Body of pancreas (tissue), 4 donors: ENCODE data around the gene TLCD3B. TPM values are rescaled to one million over a fixed set of nuclear protein-coding genes. Genes with fewer than 3 reads are reported as not detected.

ENCODE experiments used
- ATAC-seq: fragments of 150-250 bp; one replicate; pipeline ENCODE4 v1.9.1; 2016
- DNase-seq, 4 donors: peaks; one replicate each; pipeline ENCODE4 v3.0.0-alpha.2; 2019
- H3K27ac ChIP-seq, 4 donors: fragments of 200-600 bp; sonication (generic); 1 replicate in 3 of 4; 2 replicates in 1 of 4; pipeline versions ENCODE4 v1.5.1 to v1.6.1; 2016 to 2019; ENCODE audit warnings: mild to moderate bottlenecking in 1 of 4, mixed read lengths in 1 of 4, moderate library complexity in 1 of 4
- H3K27me3 ChIP-seq, 2 donors: fragments of 200-600 bp; sonication (generic); one replicate each; pipeline ENCODE4 v1.6.0; 2016; ENCODE audit warnings: mild to moderate bottlenecking in 1 of 2
- H3K36me3 ChIP-seq, 2 donors: fragments of 200-600 bp; sonication (generic); replicated peaks in 1 of 2; 2 replicates each; pipeline ENCODE4 v1.5.1; 2016; ENCODE audit warnings: low read depth in 2 of 2; ENCODE audit not compliant: insufficient read depth in 1 of 2
- H3K4me1 ChIP-seq: fragments of 200-600 bp; sonication (generic); one replicate; pipeline ENCODE4 v1.6.0; 2016
- H3K4me3 ChIP-seq, 2 donors: fragments of 200-600 bp; sonication (generic); 1 replicate in 1 of 2; 2 replicates in 1 of 2; pipeline ENCODE4 v1.5.1; 2016 to 2019
- H3K9me3 ChIP-seq, 3 donors: fragments of 200-600 bp; sonication (generic); 1 replicate in 2 of 3; 2 replicates in 1 of 3; pipeline ENCODE4 v1.5.1; 2016
- CTCF ChIP-seq, 7 experiments: fragments of 450-650 bp in 4 of 7; fragments of 200-600 bp in 3 of 7; sonication (generic) in 3 of 7; IDR thresholded peaks; one replicate each; pipeline ENCODE4 v1.5.1; 2016 to 2019; ENCODE audit warnings: antibody characterized with exemption in 7 of 7
- POLR2A ChIP-seq, 3 donors: fragments of 450-650 bp; IDR thresholded peaks; one replicate each; pipeline ENCODE4 v1.6.1; 2016; ENCODE audit warnings: antibody characterized with exemption in 3 of 3, mild to moderate bottlenecking in 2 of 3
- WGBS, 2 donors: methylation state at CpG; one replicate each; pipeline ENCODE4 v1.1.5; 2017; 5-methylcytosine and 5-hydroxymethylcytosine counted together
- intact Hi-C: fragments of 100-400 bp; cut with DNase I; formaldehyde crosslinking; loops from one replicate; pipeline ENCODE4 v1.15.1; 2023
- total RNA-seq, 2 donors: library from RNA; depleted of rRNA; stranded (reverse); fragments of >200 nt; gene quantifications; one replicate each; pipeline ENCODE4 v1.1.0, GENCODE V29; 2016

Gene TLCD3B, protein sequence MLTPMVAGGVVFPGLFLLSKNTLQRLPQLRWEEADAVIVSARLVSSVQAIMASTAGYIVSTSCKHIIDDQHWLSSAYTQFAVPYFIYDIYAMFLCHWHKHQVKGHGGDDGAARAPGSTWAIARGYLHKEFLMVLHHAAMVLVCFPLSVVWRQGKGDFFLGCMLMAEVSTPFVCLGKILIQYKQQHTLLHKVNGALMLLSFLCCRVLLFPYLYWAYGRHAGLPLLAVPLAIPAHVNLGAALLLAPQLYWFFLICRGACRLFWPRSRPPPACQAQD
- total RNA-seq, result not detected

- peaks cover 8% of the 10 kb centered on the region for H3K4me1 ChIP-seq
- peaks cover 0 to 21% of the 10 kb centered on the region in 2 donors for H3K27me3 ChIP-seq
- intact Hi-C loops, result no loop called here
- no peak within 1 kb of the TSS for H3K4me3 ChIP-seq
- WGBS, 2 donors, result 1 to 2% methylated on average over 12 to 23 of the region's 27 CpGs
- no peaks in the 10 kb centered on the region for H3K9me3 ChIP-seq
- H3K36me3 ChIP-seq, result no peaks in the 10 kb centered on the region
- DNase-seq (no peak), ATAC-seq (no peak)
- no peak within 1 kb of the TSS for H3K27ac ChIP-seq
- TF ChIP-seq POLR2A (IDR thresholded peaks at IDR 0.05) (no peak), CTCF (IDR thresholded peaks at IDR 0.05) (no peak)
These were observed at the start of gene TLCD3B for GRCh38 chr16:30030841-30031413. TLCD3B (minus strand) TSS chr16:30031271; CDS start chr16:30030527, 744 bp downstream.

- intact Hi-C loops, result no loop called here
- Histone ChIP-seq H3K4me3 (no peak overlapping the region), H3K27ac (no peak overlapping the region), H3K27me3 (no peaks in the 10 kb centered on the region), H3K4me1 (peaks cover 37% of the 10 kb centered on the region), H3K9me3 (no peaks in the 10 kb centered on the region), H3K36me3 (peaks cover 0 to 23% of the 10 kb centered on the region in 2 donors)
- 91 to 94% methylated on average over 5 to 7 of the region's 7 CpGs for WGBS, 2 donors
- TF ChIP-seq POLR2A (IDR thresholded peaks at IDR 0.05) (no peak), CTCF (IDR thresholded peaks at IDR 0.05) (no peak)
- DNase-seq (no peak), ATAC-seq (no peak)
These were observed 48.4 kb upstream of the TLCD3B start for GRCh38 chr16:30079480-30079879.

- Histone ChIP-seq H3K27ac (no peak overlapping the region), H3K4me1 (peaks cover 37% of the 10 kb centered on the region), H3K36me3 (peaks cover 0 to 16% of the 10 kb centered on the region in 2 donors), H3K27me3 (no peaks in the 10 kb centered on the region), H3K4me3 (no peak overlapping the region), H3K9me3 (no peaks in the 10 kb centered on the region)
- DNase-seq, result no peak
- whole genome bisulfite sequencing, 2 donors, result 73 to 84% methylated on average over 2 to 7 of the region's 7 CpGs
- no peak for ATAC-seq
- intact Hi-C loops, result no loop called here
- TF ChIP-seq POLR2A (IDR thresholded peaks at IDR 0.05) (no peak), CTCF (IDR thresholded peaks at IDR 0.05) (no peak)
These were observed 47.7 kb upstream of the TLCD3B start for GRCh38 chr16:30078744-30079143.

GRCh38 chr16:30077656-30078055 lies 46.6 kb upstream of the TLCD3B start:
- DNase-seq (no peak), ATAC-seq (no peak)
- WGBS, 2 donors, result 65 to 71% methylated on average over 6 of the region's 6 CpGs
- peaks cover 37% of the 10 kb centered on the region for H3K4me1 ChIP-seq
- H3K27me3 ChIP-seq, result no peaks in the 10 kb centered on the region
- TF ChIP-seq POLR2A (IDR thresholded peaks at IDR 0.05) (no peak), CTCF (IDR thresholded peaks at IDR 0.05) (no peak)
- H3K4me3 ChIP-seq, result no peak overlapping the region
- intact Hi-C loops, result no loop called here
- H3K9me3 ChIP-seq, result no peaks in the 10 kb centered on the region
- H3K36me3 ChIP-seq, result peaks cover 0 to 5% of the 10 kb centered on the region in 2 donors
- no peak overlapping the region for H3K27ac ChIP-seq
